ENCODE data around the gene RABGAP1L.

RABGAP1L gene

DNA sequence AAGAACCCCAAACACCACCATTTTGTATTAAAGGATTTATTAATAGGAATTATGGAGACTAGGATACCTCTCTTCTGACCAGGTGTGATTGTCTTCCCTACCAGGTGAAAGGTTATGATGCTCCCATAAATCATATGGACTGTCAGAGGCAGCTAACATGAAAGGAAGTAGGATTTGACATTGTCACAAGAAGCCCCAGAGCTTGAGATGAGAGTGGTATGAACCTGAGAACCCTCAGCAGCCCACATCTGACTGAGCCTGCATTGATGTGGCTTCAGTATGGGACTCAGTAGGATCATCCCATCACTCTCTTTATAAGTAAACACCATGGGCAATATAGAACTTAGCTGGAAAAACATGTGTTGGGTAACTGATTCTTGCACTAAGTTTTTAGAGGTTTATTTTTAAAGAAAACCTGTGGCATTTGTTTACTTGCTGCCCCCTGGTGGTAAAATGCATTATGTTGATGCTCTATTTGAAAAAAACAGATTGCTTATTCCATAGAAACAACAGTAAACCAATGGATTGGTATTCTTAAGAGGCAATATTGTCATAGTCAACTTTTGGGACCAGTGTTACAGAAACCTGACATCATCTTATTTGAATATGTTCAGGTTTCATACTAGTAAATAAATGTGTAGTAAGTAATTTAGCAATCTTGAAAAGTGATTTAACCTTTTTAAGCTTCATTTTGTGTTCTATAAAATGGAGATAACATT, 823.8 kb downstream of the RABGAP1L start:
- DNase-seq, result peak; percentile 28

GRCh38 chr1:174984952-174985351, 825.6 kb downstream of the RABGAP1L start:
- DNase-seq, result no peak

DNA sequence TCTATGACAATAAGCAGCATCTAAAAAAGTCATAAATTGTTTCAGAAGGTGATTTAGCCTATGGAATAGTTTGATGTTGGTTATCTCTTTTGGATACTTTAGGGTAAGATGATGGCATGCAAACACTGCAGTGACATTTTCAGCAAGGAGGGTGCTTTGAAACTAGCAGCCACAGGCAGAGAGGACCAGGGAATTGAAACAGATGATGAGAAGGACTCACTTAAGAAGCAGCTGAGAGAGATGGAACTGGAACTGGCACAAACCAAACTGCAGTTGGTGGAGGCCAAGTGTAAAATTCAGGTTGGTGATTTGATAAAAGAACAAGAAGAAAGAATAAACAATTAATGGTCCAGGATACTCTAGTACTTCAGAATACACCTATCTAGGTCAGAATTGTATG, 829.2 kb downstream of the RABGAP1L start:
- DNase-seq, result no peak

GRCh38 chr1:174988986-174989385, 829.7 kb downstream of the RABGAP1L start:
- DNase-seq, result no peak

GRCh38 chr1:174989536-174990220, 830.4 kb downstream of the RABGAP1L start:
- no peak for DNase-seq

- DNase-seq, result no peak
These were observed 831.2 kb downstream of the RABGAP1L start for GRCh38 chr1:174990382-174990999.

- DNase-seq, result no peak
These were observed 832.2 kb downstream of the RABGAP1L start for GRCh38 chr1:174991473-174991872.

- no peak for DNase-seq
These were observed 835.8 kb downstream of the RABGAP1L start for GRCh38 chr1:174995121-174995520.

DNA sequence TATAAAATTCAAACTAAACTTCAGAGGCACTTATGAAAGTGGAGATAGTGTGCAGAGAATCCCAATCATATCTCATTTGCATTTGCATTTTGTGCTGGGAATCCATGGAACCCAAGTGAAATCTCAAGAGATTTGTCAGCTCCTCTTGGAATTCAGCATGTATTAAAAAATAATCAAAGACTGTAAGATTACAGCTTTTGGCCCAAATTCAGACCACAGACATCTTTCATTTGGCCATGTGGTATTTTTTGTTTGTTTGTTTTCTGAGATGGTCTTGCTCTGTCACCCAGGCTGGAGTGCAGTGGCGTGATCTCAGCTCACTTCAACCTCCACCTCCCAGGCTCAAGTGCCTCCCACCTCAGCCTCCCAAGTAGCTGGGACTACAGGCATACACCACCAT, 836.6 kb downstream of the RABGAP1L start:
- DNase-seq, result no peak

DNA sequence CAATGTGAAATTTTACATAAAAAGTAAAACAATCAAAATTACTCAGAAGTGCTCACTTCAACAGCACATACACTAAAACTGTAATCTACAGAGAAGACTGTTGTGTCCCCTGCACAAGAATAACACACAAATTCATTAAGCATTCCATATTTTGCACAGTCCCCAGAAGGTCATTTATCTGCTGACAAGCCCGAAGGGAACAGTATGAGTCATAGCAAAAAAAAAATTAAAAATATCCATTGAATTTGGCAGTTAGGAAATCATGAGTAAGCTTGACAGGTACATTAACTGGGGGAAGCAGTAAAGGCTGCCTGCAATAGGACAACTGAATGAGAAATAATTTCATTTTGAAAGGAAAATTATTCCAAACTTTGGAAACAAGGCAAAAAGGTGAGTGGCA, 837.2 kb downstream of the RABGAP1L start:
- DNase-seq, result no peak

DNA sequence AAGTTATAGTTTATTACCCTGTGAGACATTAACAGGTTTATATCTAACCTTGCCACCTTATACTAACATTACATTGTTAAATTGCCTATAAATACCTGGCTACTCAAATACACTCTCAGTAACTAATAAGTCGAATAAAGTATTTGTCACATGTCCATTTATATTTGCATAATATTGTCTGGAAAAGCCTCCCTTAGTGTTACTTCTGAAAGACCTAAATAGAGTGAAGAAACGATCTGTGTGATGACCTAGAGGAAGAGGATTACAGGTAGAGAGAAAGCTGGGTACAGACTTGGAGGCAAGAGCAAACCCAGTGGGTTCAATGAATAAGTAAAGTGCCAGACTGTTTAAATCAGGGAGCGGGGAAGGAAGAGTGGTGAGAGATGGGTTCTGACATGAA, 837.7 kb downstream of the RABGAP1L start:
- DNase-seq, result no peak

- no peak for DNase-seq
These were observed 839.4 kb downstream of the RABGAP1L start for GRCh38 chr1:174998569-174999215.

DNA sequence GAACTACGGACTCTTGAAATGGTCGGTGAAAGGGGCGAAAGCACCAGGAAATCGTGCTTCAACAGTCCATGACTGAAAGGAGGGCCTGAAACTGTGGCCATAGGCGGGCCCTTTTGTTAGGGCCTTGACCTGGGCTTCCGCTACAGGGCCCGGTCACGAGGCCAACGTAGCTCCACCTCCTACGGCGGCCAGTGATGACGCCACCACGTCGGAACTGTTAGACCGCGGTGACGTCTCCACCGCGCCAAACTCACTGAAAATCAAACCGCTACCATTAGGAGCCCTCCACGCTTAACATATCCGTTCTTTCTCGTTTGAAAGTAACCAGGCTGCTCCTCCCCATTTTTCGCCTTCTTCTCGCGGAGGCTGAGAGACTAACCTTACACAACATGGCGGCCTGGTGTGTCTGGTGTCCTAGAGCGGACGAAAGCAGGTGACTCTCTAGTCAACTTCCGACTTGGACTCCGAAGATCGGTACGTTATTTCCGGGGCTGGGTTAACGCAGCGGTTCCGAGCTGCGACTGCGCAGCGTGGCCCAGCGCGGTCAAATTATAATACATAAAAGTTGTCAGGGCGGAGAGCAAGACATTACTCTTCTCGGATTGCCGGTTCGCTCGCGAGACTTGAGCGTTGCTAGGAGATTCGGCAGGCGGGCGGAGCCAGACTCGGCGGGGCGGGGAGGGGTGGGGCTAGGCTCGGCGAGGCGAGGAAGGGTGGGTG, 840.1 kb downstream of the RABGAP1L start:
- DNase-seq, result peak; percentile 100

DNA sequence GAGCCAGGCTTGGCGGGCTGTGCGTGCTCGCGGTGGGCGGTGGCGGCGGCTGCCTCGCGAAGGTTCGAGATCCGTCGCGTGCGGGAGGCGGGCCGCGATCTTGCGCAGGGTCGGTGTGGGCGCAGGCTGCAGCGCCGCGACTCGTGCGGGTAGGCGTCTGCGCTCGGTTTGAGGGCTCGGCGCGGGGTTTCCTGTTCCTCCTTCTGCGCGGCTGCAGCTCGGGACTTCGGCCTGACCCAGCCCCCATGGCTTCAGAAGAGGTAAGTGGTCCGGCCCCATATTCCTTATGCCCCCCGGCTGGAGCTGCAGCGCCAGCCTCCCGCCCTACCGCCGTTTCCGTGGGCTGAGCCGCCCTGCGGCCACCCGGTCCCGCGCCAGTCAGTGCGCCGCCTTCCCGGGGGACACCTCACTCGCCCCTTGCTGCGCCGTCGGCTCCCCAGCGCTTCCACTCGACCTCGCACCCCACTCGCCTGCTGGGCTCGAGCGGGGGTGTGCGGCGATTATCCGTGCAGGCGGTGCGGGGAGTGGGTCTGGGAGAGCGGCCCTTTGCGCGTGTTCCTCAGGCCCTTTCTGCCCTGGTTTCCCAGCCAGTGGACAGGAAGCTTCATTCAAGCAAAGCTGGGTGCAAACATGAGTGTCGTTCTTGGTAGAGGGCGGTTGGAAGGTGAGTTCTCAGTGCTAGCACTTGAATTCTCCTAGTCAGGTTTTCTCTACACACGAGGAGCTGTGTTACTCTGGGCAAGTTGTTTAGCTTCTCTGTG, 840.8 kb downstream of the RABGAP1L start, which contains the start of gene CACYBP:
CACYBP (plus strand) TSS at position 12 of the 761 bp plus-strand sequence; CDS start at position 246, 234 bp downstream.
- DNase-seq, result no peak

- DNase-seq, result no peak
These were observed 841.4 kb downstream of the RABGAP1L start for GRCh38 chr1:175000697-175001187.

GRCh38 chr1:175002910-175003517, 843.7 kb downstream of the RABGAP1L start:
- DNase-seq, result no peak

DNA sequence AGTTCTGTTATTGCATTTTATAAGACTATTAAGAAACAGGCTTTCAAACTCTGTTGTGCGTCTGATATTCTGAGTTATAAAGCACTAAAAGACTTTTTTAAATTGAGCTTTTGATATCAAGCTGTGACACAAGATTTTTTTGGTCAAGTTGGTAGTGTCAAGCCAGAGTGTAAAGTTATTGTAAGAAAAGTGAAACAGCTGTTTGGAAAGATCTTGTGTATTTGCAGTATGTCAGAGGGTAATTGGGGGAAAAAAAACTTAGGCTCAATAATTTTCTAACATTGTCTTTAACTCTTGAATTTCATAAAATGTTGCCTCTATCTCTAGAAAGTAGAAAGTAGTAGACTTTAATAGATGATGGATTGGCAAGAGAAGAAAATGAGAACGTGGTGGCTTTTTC, 844.2 kb downstream of the RABGAP1L start:
- no peak for DNase-seq

GRCh38 chr1:175005085-175005783, 845.9 kb downstream of the RABGAP1L start:
- DNase-seq, result no peak

- no peak for DNase-seq
These were observed 850.2 kb downstream of the RABGAP1L start for GRCh38 chr1:175009532-175009931.

DNA sequence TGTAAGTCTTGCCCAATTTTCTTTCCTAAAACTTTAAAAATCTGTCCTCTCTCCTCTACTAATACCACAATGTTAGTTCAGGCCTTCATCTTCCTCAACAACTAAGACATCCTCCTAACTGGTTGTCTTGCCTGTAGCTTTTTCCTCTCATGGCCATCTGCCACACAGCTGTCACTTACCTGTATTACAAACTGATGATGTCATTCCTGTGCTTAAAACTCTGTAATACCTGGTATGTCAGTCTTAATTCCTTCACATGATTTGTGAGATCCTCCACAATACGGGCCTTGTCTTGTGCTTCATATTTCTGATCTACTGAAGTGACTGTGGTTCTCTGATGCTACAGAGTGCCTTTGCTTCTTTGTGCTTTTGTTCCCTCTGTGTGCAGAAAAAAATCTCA, 854.1 kb downstream of the RABGAP1L start:
- DNase-seq, result no peak

GRCh38 chr1:175015243-175015642, 855.9 kb downstream of the RABGAP1L start:
- no peak for DNase-seq
